HUES6 (cell line): ENCODE results near the gene ZFP36.

Experiments used
- H3K27ac ChIP-seq: 2 replicates; pipeline ENCODE4 v1.7.0; 2013; ENCODE audit warnings: low read depth, mild to moderate bottlenecking, low read length, inconsistent platforms
- H3K27me3 ChIP-seq: 2 replicates; pipeline ENCODE4 v1.6.1; 2013; ENCODE audit warnings: low read length; ENCODE audit not compliant: control insufficient read depth, insufficient read depth
- H3K36me3 ChIP-seq: 2 replicates; pipeline ENCODE4 v1.6.1; 2013; ENCODE audit warnings: low read length; ENCODE audit not compliant: control insufficient read depth, insufficient read depth
- H3K4me1 ChIP-seq: 2 replicates; pipeline ENCODE4 v1.6.1; 2013; ENCODE audit warnings: low read length; ENCODE audit not compliant: control insufficient read depth, insufficient read depth
- H3K4me3 ChIP-seq: 2 replicates; pipeline ENCODE4 v1.5.1; 2013; ENCODE audit warnings: low read depth, low read length
- H3K9ac ChIP-seq: one replicate; pipeline ENCODE4 v1.6.1; 2013; ENCODE audit warnings: mild to moderate bottlenecking, low read length
- H3K9me3 ChIP-seq: 2 replicates; pipeline ENCODE4 v1.6.1; 2013; ENCODE audit warnings: low read depth, low read length; ENCODE audit not compliant: control insufficient read depth, insufficient read depth

The ZFP36 gene

GRCh38 chr19:39406656-39407409, at the start of gene ZFP36:
TSS of gene ZFP36 (plus strand) at chr19:39406847. CDS start at chr19:39406905, 58 bp downstream.
- Histone ChIP-seq H3K9ac (peak within 1 kb of the TSS; percentile 88), H3K4me1 (peaks cover 55% of the 10 kb centered on the region), H3K4me3 (peak within 1 kb of the TSS; percentile 93), H3K27me3 (no peaks in the 10 kb centered on the region), H3K27ac (peak within 1 kb of the TSS; percentile 30; the same call in 1 of the 2 replicates), H3K9me3 (no peaks in the 10 kb centered on the region), H3K36me3 (no peaks in the 10 kb centered on the region)

DNA sequence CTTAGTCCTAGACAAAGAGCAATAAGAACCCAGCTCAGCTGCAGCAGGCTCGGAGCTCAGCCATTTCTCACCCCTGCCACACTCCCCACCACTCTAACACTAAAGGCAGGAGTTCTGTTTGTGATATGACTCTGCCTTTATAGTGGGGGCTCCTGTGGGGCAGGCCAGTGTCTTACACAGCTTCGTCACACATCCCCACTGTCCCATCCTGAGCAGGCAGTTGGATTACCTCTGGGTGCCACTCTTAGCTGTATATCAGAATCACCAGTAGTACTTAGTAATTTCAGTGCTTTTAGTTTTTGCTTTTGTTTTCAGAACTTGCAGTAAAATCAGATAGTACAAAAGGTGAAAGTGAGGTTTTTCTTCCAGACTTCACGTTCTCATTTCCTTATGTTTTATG, 47.6 kb upstream of the ZFP36 start:
- H3K27ac ChIP-seq: no peak overlapping the region
- H3K27me3 ChIP-seq: no peaks in the 10 kb centered on the region
- no peak overlapping the region for H3K9ac ChIP-seq
- peaks cover 89% of the 10 kb centered on the region for H3K36me3 ChIP-seq
- H3K4me1 ChIP-seq: no peaks in the 10 kb centered on the region
- H3K9me3 ChIP-seq: no peaks in the 10 kb centered on the region
- H3K4me3 ChIP-seq: no peak overlapping the region

GRCh38 chr19:39360599-39360998, 46.0 kb upstream of the ZFP36 start:
- Histone ChIP-seq H3K9ac (no peak overlapping the region), H3K27me3 (no peaks in the 10 kb centered on the region), H3K36me3 (peaks cover 85% of the 10 kb centered on the region)

GRCh38 chr19:39362682-39363657, 43.7 kb upstream of the ZFP36 start:
- H3K27ac ChIP-seq: no peak overlapping the region
- no peaks in the 10 kb centered on the region for H3K9me3 ChIP-seq
- peaks cover 75% of the 10 kb centered on the region for H3K36me3 ChIP-seq

More at GRCh38 chr19:39360599-39360998, 46.0 kb upstream of the ZFP36 start:
- H3K4me1 ChIP-seq: no peaks in the 10 kb centered on the region
- no peak overlapping the region for H3K4me3 ChIP-seq
- no peak overlapping the region for H3K27ac ChIP-seq
- no peaks in the 10 kb centered on the region for H3K9me3 ChIP-seq

DNA sequence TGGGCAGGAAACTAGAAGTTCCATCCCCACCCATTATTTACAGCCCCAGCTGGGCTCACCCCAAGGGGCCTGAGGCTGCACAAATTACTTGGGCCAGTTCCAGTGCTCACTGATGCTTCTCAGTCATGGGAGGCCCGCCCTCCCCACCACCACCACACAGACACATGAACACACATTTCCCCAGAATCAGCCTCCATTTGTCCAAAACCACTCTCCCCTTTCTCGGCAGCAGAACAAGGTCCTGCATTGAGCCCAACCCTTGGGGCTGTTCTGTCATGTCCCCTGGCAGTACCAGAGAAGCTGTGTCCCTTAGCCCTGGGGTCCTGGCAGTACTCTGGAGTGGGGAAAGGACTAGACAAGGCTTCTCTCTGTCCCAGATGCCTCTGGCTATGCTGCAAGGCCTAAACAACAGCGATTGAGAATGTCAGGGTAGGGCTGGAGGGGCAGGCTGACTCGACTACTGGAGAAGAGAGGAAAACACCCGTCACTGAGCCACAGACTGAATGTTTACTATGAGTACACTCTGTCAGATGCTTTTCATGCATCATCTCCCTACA, 42.7 kb upstream of the ZFP36 start:
- H3K27ac ChIP-seq: no peak overlapping the region
- H3K4me1 ChIP-seq: no peaks in the 10 kb centered on the region
- no peak overlapping the region for H3K4me3 ChIP-seq
- H3K9me3 ChIP-seq: no peaks in the 10 kb centered on the region
- peaks cover 75% of the 10 kb centered on the region for H3K36me3 ChIP-seq
- no peaks in the 10 kb centered on the region for H3K27me3 ChIP-seq
- H3K9ac ChIP-seq: no peak overlapping the region

More at GRCh38 chr19:39362682-39363657, 43.7 kb upstream of the ZFP36 start:
- Histone ChIP-seq H3K4me1 (no peaks in the 10 kb centered on the region), H3K4me3 (no peak overlapping the region), H3K27me3 (no peaks in the 10 kb centered on the region), H3K9ac (no peak overlapping the region)

DNA sequence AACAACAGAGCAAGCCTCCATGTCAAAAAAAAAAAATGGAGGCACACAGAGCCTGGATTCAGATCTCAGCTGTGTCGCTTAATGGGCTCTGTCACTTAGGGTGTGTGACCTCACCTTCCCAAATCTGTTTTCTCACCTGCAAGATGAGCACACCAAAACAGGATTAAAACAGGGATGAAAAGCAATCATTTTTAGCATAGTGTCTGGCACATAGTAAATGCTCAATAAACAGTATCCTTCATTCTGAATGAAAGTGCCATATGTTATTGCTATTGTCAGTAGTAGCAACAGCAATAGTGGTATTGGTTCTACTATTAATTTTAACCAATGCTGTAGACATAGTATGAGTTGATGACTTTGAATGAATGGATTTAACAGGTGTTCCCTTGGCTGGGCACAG, 41.1 kb upstream of the ZFP36 start:
- Histone ChIP-seq H3K27ac (no peak overlapping the region), H3K9ac (no peak overlapping the region), H3K4me1 (no peaks in the 10 kb centered on the region), H3K27me3 (no peaks in the 10 kb centered on the region), H3K9me3 (no peaks in the 10 kb centered on the region), H3K4me3 (no peak overlapping the region), H3K36me3 (peaks cover 77% of the 10 kb centered on the region)

GRCh38 chr19:39369200-39369599, 37.4 kb upstream of the ZFP36 start:
- no peaks in the 10 kb centered on the region for H3K27me3 ChIP-seq
- H3K9me3 ChIP-seq: no peaks in the 10 kb centered on the region
- H3K36me3 ChIP-seq: peaks cover 78% of the 10 kb centered on the region
- H3K4me3 ChIP-seq: no peak overlapping the region
- H3K9ac ChIP-seq: no peak overlapping the region
- H3K4me1 ChIP-seq: no peaks in the 10 kb centered on the region
- no peak overlapping the region for H3K27ac ChIP-seq

- Histone ChIP-seq H3K9me3 (no peaks in the 10 kb centered on the region), H3K36me3 (peaks cover 78% of the 10 kb centered on the region)
Observed at GRCh38 chr19:39370735-39371134, 35.9 kb upstream of the ZFP36 start.

GRCh38 chr19:39372047-39372802, 34.4 kb upstream of the ZFP36 start:
- H3K27me3 ChIP-seq: no peaks in the 10 kb centered on the region
- no peak overlapping the region for H3K27ac ChIP-seq
- H3K4me1 ChIP-seq: no peaks in the 10 kb centered on the region
- no peaks in the 10 kb centered on the region for H3K9me3 ChIP-seq
- peaks cover 81% of the 10 kb centered on the region for H3K36me3 ChIP-seq
- no peak overlapping the region for H3K4me3 ChIP-seq
- H3K9ac ChIP-seq: no peak overlapping the region

More at GRCh38 chr19:39370735-39371134, 35.9 kb upstream of the ZFP36 start:
- Histone ChIP-seq H3K27ac (no peak overlapping the region), H3K4me1 (no peaks in the 10 kb centered on the region), H3K4me3 (no peak overlapping the region), H3K9ac (no peak overlapping the region), H3K27me3 (no peaks in the 10 kb centered on the region)

- no peaks in the 10 kb centered on the region for H3K27me3 ChIP-seq
- no peak overlapping the region for H3K27ac ChIP-seq
- H3K9me3 ChIP-seq: no peaks in the 10 kb centered on the region
- H3K4me3 ChIP-seq: no peak overlapping the region
- no peaks in the 10 kb centered on the region for H3K4me1 ChIP-seq
- H3K36me3 ChIP-seq: peaks cover 88% of the 10 kb centered on the region
- H3K9ac ChIP-seq: no peak overlapping the region
Observed at GRCh38 chr19:39372941-39373340, 33.7 kb upstream of the ZFP36 start.
